Adrenal gland (tissue), 12 donors: ENCODE measurements around the gene ASB2. TPM values are rescaled to one million over a fixed set of nuclear protein-coding genes. Genes with fewer than 3 reads are reported as not detected.

Experiments used
- DNase-seq, 7 donors: peaks; one replicate each; pipeline ENCODE4 v3.0.0-alpha.2; 2019 to 2020
- H3K27ac ChIP-seq, 5 donors: fragments of 200-600 bp; sonication (generic) in 4 of 5; 1 replicate in 3 of 5; 2 replicates in 2 of 5; pipeline versions ENCODE4 v1.5.1 to v1.8.0; 2016 to 2020; ENCODE audit warnings: mild to moderate bottlenecking in 1 of 5
- H3K27me3 ChIP-seq: fragments of 200-600 bp; 2 replicates; pipeline ENCODE4 v1.8.0; 2021
- H3K36me3 ChIP-seq, 2 donors: fragments of 200-600 bp; replicated peaks in 1 of 2; 1 replicate in 1 of 2; 2 replicates in 1 of 2; pipeline versions ENCODE4 v1.5.1 to v1.8.0; 2018 to 2022
- H3K4me1 ChIP-seq, 2 donors: fragments of 200-600 bp; replicated peaks in 1 of 2; 1 replicate in 1 of 2; 2 replicates in 1 of 2; pipeline versions ENCODE4 v1.5.1 to v1.8.0; 2018 to 2021
- H3K4me3 ChIP-seq, 4 donors: fragments of 200-600 bp; sonication (generic) in 3 of 4; one replicate each; pipeline ENCODE4 v1.5.1; 2016 to 2018
- H3K9me3 ChIP-seq, 3 donors: fragments of 200-600 bp; sonication (generic) in 1 of 3; replicated peaks in 1 of 3; 1 replicate in 2 of 3; 2 replicates in 1 of 3; pipeline versions ENCODE4 v1.5.1 to v1.8.0; 2016 to 2021
- CTCF ChIP-seq, 6 experiments: fragments of 450-650 bp in 4 of 6; fragments of 200-600 bp in 2 of 6; sonication (generic) in 1 of 6; IDR thresholded peaks; 1 replicate in 5 of 6; 2 replicates in 1 of 6; pipeline versions ENCODE4 v1.5.1 to v1.8.0; 2016 to 2021; ENCODE audit warnings: antibody characterized with exemption in 6 of 6, mild to moderate bottlenecking in 2 of 6, moderate library complexity in 1 of 6
- POLR2A ChIP-seq, 2 donors: fragments of 450-650 bp; IDR thresholded peaks; one replicate each; pipeline ENCODE4 v1.6.1; 2017; ENCODE audit warnings: antibody characterized with exemption in 2 of 2, mild to moderate bottlenecking in 2 of 2, moderate library complexity in 1 of 2
- WGBS, 4 donors: extraction: QIAGEN DNeasy Blood & Tissue Kit in 2 of 4; methylation state at CpG; one replicate each; pipeline versions ENCODE4 v1.1.5 to v1.1.7; 2013 to 2017; 5-methylcytosine and 5-hydroxymethylcytosine counted together
- intact Hi-C, 2 donors: fragments of 100-400 bp; cut with DNase I; formaldehyde crosslinking; loops; one replicate each; pipeline versions ENCODE4 v1.14.1 to v1.15.0; 2022 to 2023
- polyA plus RNA-seq, 3 donors: library from polyadenylated mRNA; stranded (reverse); fragments of 200-250 nt in 2 of 3; fragments of 350-450 nt in 1 of 3; fragmentation: Illumina TruSeq in 1 of 3; extraction: RNeasy Lipid Tissue Mini Kit (QIAGEN cat#74804) in 1 of 3; gene quantifications; one replicate each; pipeline ENCODE4 v1.2.3, GENCODE V29; 2013 to 2014
- total RNA-seq, 9 donors: library from RNA; depleted of rRNA in 4 of 9; stranded (reverse); fragments of >200 nt in 4 of 9; fragments of 120-200 nt in 1 of 9; fragmentation: NEBNext Ultra II Directional in 1 of 9; extraction: Animal tissue kit (Norgen Biotek cat#: 25700) in 1 of 9; gene quantifications; one replicate each; pipeline versions ENCODE4 v1.1.0 to v1.2.4, GENCODE V29; 2013 to 2023
- donor health status: healthy with polysubstance abuse.
- donor health status: Bipolar disorder and iron deficiency.
- donor health status: DM: yes; HTN: yes; CAD: no.
- donor health status: DM: no; HTN: no; CAD: no.
- donor health status: DM: no; HTN: no; CAD: no.
- donor health status: DM: yes; HTN: yes; CAD: no.

The ASB2 gene
- total and polyA plus RNA-seq, 12 donors, result 0.19 to 5.9 (median 0.66) TPM; not detected in 1

- H3K4me3 ChIP-seq, result no peak overlapping the region
- intact Hi-C loops, result no loop called here
- H3K9me3 ChIP-seq, result no peaks in the 10 kb centered on the region
- H3K4me1 ChIP-seq, result no peaks in the 10 kb centered on the region
- no peaks in the 10 kb centered on the region for H3K36me3 ChIP-seq
- 76 to 88% (median 80%) methylated on average over 8 to 11 of the region's 11 CpGs for WGBS, 4 donors
- TF ChIP-seq POLR2A (IDR thresholded peaks at IDR 0.05) (no peak), CTCF (IDR thresholded peaks at IDR 0.05) (no peak)
- no peak for DNase-seq
- H3K27ac ChIP-seq, result no peak overlapping the region
- no peaks in the 10 kb centered on the region for H3K27me3 ChIP-seq
Observed at GRCh38 chr14:93980456-93981201, 4.3 kb upstream of the ASB2 start.

- H3K27ac ChIP-seq, result no peak overlapping the region
- intact Hi-C loops, result no loop called here
Observed at GRCh38 chr14:93978735-93979134, 2.4 kb upstream of the ASB2 start.

DNA sequence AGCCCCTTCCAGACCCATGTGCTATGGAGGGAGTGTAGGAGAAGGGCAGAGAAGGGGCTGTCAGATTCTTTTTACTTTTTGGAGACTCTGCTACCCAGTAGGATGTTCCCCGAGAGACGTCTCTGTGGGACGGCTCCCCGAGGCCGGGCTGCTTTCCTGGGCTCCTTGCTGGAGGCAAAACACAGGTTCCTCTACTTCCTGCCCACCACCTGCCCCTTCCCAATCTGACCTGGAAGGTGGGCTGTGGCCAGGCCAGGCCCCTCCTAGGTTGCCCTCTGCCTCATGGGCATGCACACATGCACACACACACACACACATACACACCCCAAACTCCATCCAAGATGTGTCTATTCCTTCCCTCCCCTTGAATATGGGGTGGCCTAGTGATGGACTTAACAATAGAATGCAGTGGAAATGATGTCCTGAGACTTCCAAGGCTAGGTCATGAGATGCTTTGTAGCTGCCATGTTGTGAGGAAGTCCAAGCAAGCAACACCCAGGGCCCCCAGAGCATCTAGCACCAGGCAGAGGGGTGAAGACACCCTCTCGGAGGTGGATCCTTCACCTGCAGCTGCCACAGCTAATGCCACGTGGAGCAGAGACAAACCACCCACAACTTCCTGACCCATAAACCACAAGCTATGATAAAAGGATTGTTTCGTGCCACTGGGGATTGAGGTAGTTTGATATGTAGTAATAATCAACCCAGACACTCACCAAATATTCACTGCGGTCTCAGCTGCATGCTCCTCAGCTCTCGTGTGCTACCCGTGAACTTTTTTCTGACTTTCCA lies 1.6 kb upstream of the ASB2 start:
- TF ChIP-seq POLR2A (IDR thresholded peaks at IDR 0.05) (no peak), CTCF (IDR thresholded peaks at IDR 0.05) (no peak)
- no peaks in the 10 kb centered on the region for H3K9me3 ChIP-seq
- intact Hi-C loops, result no loop called here
- 83 to 91% (median 89%) methylated on average over 11 of the region's 11 CpGs for WGBS, 4 donors
- H3K27ac ChIP-seq, result no peak overlapping the region
- H3K36me3 ChIP-seq, result no peaks in the 10 kb centered on the region
- H3K4me1 ChIP-seq, result no peaks in the 10 kb centered on the region
- no peak for DNase-seq
- no peak overlapping the region for H3K4me3 ChIP-seq
- no peaks in the 10 kb centered on the region for H3K27me3 ChIP-seq

More at GRCh38 chr14:93978735-93979134, 2.4 kb upstream of the ASB2 start:
- H3K4me1 ChIP-seq, result no peaks in the 10 kb centered on the region
- 82 to 96% (median 90%) methylated on average over 3 to 4 of the region's 4 CpGs for WGBS, 4 donors
- TF ChIP-seq POLR2A (IDR thresholded peaks at IDR 0.05) (no peak), CTCF (IDR thresholded peaks at IDR 0.05) (no peak)
- H3K9me3 ChIP-seq, result no peaks in the 10 kb centered on the region
- H3K27me3 ChIP-seq, result no peaks in the 10 kb centered on the region
- no peak for DNase-seq
- H3K4me3 ChIP-seq, result no peak overlapping the region
- H3K36me3 ChIP-seq, result no peaks in the 10 kb centered on the region

DNA sequence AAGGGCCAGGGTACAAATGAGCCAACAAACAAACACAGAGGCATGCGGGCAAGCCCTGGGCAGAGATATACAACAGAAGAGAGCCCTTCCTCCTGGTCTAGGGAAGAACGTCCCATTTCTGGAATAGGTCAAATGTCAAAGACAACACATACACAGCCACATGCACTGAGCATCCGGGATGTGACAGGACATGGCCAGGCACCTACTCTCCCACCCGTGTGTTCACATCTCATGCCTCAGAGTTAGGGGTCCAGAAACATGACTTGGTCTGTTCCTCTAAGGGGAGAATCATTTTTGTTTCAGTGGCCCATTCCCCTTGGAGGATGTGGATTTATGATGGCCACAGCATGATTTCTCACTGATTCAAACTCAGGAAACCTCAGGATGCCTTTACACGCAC lies 801 bp upstream of the ASB2 start:
- Histone ChIP-seq H3K27ac (no peak overlapping the region), H3K36me3 (no peaks in the 10 kb centered on the region), H3K4me3 (no peak overlapping the region), H3K4me1 (no peaks in the 10 kb centered on the region), H3K9me3 (no peaks in the 10 kb centered on the region), H3K27me3 (no peaks in the 10 kb centered on the region)
- no peak for DNase-seq
- intact Hi-C loops, result no loop called here
- WGBS, 4 donors, result 71 to 91% (median 78%) methylated on average over 5 of the region's 5 CpGs
- no peak for TF ChIP-seq CTCF (IDR thresholded peaks at IDR 0.05)
- TF ChIP-seq POLR2A (IDR thresholded peaks at IDR 0.05), result no peak
